Measurements from ENCODE around the gene RENBP.
A peak's percentile ranks its signal among the peaks of the same experiment; 100 is the strongest.

The RENBP gene

DNA sequence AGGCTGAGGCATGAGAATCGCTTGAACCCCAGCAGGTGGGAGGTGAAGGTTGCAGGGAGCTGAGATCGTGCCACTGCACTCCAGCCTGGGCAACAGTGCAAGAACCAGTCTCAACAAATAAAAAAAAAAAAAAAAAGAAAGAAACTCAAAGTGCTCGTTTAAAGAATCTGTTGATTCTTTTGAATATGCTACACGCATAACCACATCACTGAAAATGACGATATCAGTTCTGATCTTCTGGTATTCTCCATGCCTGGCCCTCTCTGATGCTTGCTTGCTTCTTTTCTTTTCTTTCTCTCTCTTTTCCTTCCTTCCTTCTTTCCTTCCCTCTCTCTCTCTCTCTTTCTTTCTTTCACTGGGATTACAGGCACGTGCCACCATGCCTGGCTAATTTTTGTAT is 32.6 kb downstream of the RENBP start:
- DNase-seq = no peak

DNA sequence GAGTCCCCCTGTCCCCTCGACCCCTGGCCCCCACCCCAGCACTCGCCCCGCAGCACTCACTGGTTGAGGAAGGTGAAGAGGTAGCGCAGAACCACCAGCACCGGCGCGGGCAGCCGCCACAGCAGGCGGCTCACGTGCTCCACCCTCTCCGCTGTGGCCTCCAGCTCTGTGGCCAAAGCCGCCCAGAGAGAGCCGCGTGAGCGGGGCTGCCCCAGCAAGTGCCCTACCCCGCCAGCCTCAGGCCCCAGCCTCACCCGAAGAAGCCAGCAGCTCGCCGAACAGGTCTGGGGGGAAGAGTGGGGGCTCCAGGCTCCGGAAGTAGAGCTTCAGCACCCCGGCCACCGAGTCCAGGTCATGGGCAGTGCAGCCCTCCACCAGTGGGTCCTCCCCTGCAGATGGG is 34.0 kb downstream of the RENBP start:
- DNase-seq = no peak

DNA sequence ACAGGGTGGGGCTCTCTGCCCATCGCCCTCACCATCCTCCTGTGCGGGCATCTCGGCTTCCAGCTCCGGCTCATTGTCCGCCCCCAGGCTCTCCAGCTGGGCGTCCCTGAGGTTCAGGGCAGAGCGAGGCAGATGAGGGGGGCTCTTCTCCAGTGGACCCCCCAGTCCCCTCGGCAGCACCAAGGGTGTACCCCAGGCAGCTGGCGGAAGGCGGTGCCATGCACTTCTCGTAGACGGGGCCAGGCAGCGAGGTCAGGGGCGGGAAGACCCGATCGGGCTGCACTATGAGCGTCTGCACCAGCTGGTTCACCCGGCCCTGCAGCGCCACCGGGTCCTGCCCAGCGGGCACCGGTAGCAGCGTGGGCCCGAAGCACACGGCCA is 34.5 kb downstream of the RENBP start:
- DNase-seq = no peak

DNA sequence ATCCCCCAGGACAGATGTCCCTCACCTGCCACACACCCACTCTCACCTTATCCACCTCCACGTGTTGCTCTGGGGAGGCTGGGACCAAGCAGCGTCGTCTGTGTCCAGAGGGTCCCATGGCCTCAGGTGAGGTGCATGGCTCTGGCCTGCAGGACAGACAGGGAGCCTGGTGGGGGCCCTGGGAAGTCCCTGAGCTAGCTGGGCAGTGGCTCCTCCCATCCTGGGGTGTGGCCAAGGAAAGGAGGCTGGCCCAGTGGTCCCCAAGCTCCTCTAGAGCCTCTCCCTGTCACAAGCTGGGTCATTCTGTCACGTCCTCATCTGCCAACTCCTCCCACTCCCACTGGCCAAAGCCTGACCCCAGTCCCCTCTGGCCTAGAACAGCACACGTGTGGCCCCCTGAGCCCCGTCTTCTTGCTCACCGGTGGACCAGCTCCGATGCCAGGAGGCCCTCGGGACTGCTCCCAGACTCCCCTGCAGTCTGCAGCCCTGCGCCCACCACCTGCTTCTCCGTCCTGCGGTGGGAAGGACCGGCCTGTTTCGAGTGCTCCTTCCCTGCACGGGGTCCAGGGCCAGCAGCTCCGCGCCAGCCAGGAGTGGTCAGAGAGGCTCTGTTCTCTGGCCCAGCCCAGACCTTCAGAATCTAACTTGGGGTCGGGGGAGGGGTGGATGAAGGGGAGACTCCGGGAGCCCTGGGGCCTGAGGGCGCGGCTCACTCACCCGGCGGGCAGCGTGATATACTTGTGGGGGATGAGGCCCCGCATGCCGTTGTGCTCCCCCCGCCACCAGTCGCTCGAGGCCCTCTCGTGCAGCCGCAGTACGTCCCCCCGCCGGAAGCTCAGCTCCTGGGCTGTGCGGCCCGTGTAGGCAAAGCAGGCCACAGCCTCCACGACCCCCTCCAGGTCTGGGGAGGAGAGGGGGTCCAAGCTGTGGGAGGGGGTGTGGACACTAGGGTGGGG is 35.1 kb downstream of the RENBP start:
- DNase-seq = no peak

DNA sequence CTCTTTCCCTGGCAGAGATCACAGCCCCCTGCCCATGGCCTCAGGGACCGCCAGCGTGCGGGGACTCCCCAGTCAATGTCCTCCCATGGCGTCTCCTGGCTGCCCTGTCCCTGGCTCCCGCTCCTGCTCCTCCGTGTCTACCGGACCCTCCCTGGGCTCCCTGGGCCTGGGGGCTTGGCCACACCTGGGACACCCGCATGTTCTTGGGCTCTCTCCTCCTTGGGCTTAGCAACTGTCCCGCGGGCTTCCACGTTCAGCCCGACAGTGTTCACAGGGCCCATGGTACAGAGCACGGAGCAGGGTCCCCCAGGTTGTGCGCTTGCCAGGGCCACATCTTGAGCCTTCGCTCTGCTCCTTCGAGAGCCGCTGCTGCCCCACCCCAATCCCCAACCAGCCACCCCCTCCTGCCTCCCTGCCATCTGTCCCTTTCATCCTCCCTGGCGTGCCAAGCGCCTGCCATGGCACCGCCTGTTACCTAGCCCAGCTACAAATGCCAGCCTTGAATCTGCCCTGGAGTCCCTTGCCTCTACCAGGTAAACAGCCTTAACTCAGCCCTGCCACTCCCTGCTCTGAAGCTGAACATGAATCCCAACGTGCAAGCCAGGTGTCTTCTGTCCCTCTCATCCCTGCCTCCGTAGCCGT is 36.1 kb downstream of the RENBP start:
- DNase-seq = no peak

DNA sequence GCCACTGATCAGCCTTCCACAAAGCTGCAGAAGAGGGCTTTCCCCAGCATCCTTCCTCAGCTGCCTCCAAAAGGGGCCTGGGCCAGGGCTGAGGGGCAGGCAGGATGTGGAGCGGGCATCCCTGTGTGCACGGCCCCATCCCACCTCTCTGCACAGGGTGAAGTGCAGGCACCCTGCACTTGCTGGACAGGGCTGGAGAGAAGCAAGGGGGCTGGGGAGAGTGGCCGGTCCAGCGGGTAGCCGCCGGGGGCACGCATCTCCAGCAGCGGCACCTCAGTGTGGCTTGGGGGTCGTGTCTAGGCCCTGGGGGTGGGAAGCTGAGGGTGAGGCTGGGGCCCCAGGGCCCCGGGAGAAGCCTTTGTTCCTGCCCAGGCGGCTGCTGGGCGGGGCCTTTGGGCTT is 37.0 kb downstream of the RENBP start:
- DNase-seq = no peak

DNA sequence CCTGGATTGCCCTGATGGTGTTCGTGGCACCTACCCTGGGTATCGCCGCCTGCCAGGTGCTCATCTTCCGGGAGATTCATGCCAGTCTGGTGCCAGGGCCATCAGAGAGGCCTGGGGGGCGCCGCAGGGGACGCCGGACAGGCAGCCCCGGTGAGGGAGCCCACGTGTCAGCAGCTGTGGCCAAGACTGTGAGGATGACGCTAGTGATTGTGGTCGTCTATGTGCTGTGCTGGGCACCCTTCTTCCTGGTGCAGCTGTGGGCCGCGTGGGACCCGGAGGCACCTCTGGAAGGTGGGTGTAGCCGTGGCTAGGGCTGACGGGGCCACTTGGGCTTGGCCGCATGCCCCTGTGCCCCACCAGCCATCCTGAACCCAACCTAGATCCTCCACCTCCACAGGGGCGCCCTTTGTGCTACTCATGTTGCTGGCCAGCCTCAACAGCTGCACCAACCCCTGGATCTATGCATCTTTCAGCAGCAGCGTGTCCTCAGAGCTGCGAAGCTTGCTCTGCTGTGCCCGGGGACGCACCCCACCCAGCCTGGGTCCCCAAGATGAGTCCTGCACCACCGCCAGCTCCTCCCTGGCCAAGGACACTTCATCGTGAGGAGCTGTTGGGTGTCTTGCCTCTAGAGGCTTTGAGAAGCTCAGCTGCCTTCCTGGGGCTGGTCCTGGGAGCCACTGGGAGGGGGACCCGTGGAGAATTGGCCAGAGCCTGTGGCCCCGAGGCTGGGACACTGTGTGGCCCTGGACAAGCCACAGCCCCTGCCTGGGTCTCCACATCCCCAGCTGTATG is 38.1 kb downstream of the RENBP start:
- no peak for DNase-seq

DNA sequence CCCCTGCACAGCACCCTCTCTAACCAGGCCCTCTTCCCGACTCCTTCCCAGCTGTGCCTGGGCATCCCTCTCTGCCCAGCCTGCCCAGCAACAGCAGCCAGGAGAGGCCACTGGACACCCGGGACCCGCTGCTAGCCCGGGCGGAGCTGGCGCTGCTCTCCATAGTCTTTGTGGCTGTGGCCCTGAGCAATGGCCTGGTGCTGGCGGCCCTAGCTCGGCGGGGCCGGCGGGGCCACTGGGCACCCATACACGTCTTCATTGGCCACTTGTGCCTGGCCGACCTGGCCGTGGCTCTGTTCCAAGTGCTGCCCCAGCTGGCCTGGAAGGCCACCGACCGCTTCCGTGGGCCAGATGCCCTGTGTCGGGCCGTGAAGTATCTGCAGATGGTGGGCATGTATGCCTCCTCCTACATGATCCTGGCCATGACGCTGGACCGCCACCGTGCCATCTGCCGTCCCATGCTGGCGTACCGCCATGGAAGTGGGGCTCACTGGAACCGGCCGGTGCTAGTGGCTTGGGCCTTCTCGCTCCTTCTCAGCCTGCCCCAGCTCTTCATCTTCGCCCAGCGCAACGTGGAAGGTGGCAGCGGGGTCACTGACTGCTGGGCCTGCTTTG is 38.9 kb downstream of the RENBP start:
- DNase-seq = no peak

DNA sequence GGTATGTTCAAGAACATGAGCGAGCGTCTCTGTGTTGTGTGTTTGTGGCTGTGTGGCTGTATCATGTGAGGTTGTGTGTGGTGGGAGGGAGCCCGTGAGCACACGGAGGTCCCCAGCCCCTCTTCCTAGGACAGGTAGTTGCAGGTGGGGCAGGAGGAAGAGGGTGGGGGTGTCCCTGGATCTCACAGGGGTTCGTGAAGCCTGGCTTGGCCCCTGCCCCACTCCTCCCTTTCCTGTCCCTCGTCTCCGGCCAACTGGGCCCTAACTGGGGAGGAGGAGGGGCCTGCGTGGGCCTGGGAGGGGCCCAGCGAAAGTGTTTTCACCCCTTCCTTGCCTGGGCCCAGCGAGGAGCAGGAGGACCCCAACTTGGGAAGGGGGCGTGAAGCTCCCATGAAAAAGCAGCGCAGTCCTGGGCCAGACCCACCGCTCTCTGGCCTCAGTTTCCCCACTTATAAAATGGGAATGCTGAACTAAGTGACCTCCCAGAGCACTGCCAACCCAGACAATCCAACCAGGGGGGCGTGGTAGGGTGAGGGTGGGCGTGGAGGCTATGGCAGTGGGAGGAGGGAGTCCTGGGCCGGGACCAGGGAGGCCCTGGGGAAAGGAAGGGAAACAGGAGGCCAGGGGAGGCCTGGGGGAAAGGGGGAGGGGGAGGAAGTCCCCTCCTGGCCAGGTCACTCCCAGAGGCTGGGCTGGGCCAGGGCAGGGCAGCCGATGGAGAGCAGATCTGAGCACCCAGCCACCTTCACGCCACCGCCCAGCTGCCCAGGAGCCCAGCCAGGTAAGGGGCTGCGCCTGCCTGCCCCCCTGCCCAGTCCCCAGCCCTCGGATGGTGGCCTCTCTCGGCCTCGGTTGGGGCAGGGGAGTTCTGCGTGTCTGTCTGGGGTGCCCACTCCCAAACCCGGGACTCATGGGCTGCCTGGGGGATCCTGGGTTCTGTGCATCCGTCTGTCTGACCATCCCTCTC is 40.2 kb downstream of the RENBP start, which contains the start of gene AVPR2:
AVPR2 (plus strand) TSS at position 683 of the 967 bp plus-strand sequence. CDS start 473 bp downstream, outside the sequence.
- DNase-seq = no peak

DNA sequence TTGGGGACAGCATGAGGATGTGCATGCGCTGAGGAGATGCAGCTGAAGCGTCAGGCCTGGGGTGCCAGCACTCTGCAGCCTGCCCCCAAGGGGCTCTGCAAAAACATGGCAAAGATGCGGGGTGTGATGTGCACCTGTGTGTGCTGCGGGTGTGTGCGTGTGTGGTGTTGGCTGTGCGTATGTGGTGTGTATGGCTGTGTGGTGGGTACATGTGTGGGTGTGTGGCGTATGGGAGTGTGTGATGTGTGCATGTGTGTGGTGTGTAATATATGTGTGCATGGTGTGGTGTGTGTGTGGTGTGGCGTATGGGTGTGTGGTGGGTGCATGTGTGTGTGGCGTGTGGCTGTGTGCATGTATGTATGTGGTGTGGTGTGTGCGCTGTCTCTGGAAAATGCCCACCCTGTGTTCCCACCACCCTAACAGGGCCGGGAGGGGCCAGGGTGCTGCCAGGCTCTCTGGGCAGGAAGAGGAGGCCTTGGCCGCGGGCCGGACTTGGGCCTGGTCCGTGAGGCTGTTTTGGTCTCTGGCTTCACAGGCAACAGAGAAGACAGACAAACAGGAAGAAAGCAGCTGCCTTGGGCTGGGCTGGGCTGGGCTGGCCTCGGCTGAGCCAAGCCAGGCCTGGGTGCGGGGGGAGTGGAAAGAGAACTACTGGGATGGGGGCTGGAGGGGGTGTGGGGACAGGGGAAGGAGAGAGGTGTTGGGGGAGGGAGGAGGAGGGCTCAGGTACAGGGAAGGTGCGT is 41.0 kb downstream of the RENBP start:
- DNase-seq = peak; percentile 20

DNA sequence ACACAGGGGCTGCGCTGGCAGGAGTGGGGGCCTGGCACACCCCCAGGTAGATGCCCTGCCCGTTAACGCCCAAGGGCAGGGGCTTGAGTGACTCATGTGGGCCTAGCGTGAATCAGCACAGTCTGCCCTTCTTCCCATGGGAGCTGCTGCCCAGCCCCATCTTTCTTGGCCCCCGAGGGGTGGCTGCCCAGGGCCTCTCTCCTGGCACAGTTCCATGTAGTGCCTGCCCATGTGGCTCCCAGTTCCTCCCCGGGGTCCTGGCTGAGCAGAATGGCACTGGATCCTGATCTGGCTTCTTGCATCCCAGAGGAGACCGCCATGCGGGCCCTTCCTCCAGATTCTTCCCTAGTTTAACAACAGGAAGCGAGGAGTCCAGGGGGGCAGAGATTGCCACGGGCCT is 42.1 kb downstream of the RENBP start:
- no peak for DNase-seq

DNA sequence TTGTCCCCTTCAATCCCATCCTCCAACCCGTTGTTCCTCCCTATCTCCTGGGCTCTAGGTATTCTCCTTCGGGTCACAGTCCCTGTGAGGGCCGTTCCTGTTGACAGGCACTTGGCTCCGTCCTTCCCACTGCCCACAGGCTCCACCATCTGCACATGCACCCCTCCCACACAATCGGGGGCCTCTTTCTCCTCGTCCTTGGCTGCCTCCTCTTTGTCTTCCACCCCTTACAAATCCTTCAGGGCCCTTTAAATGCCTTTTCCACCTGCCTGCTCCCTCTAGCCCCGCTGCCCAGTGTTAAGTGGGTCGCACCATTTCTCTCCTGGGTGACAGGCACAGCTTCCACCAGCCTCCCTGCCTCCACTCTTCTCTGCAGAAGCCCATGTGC is 42.7 kb downstream of the RENBP start:
- no peak for DNase-seq

DNA sequence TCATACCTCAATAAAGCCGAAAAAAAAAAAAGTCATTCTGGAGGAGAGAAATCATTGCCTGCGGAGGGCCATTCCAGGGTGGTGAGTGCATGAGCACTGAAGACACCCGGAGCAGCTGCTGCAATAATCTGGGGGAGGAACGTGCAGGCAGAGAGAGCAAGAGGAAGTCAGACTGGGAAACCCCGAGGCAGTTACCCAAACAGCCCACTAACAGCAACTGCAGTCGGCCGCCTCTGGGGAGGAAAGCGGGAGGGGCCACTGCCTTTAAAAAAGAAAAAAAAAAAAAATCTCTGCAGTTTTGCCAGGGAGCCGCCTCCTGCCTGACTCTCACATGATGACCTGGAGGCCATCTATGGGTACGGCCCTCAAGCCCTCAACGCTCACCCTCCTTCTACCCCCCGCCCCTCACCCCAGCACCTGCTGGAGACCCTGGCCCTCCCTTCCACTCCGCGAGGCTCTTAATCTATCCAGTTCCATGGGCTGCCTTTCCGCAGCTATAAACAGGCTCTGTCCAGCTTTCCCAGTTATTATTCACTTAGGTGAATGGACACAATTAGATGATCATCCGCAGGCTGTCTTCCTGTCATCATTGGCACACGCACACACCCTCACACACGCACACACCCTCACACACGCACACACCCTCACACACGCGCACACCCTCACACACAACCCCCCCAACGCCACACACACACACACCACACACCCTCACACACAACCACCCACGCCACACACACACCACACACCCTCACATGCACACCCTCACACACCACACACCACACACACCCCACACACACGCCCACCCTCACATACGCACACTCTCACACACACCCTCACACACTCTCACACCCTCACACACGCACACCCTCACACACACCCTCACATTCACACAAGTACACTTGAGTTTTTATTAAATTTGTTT is 43.4 kb downstream of the RENBP start:
- DNase-seq = peak; percentile 87

DNA sequence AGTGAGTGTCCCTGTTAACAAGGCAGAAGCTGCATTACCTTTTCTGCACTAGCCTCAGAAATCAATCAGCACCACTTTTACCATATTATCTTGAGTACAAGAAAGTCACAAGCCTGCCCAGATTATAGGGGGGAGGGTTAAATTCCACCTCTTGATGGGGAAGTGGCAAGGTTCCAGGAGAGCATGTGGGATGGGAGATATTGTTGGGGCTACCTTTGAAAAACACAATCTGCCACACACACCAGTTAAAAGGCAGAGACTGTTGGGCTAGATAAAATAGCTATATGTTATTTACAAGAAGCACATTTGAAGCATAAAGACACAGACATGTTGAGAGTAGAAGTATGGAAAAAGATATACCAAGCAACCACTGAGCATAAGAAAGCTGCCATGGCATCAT is 46.5 kb downstream of the RENBP start:
- no peak for DNase-seq

DNA sequence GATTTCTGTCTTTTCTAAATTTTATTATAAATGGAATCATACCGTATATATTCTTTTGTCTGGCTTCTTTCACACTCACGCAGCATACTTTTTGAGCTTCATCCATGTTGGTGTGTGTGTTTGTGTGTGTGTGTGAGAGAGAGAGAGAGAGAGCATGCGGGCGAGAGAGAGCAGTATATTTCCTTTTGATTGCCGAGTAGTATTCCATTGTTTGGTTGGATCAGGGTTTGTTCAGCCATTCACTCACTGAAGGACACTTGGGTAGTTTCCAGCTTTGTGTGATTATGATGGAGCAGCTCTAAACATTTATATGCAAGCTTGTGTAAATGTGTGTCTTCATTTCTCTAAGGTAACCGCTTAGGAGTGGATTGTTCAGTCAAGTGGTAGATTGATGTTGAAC is 55.3 kb downstream of the RENBP start:
- DNase-seq = no peak

DNA sequence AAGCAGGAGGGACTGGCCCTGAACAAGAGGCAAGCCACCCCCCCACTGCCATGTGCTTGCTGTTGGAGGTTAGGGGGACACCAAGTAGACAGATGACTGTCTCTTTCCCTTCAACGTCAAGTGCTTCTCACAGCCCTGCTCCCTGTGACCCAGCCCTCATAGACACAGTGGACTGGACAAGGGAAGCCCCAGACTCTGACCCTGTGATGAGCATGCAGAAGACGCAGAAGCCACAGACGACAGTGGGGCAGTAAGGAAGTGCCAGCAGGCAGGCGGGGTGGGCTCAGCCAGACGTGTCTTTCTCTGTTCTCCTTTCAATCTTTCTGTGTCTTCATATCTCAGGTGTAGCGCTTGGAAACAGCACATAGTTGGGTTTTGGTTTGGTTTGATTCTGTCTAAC is 56.1 kb downstream of the RENBP start:
- DNase-seq = no peak

DNA sequence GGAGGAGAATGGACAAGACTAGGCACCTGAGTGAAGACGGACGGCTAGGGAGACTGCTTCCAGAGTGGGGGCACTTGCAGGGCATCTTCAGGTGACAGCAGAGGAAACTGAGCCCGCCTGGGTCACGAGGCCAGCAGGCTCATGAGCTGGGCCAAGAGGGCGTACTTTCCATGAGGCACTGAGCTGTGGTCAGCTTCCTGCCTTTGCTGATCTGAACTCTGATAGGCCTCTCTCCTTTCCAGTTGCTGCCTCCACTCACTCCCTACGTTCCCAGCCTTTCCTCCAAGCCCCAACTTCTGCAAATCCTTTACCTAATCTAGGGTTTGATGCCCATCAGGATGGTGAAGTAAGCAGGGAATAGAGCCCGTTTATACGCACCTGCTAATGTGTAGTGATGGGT is 57.1 kb downstream of the RENBP start:
- no peak for DNase-seq

DNA sequence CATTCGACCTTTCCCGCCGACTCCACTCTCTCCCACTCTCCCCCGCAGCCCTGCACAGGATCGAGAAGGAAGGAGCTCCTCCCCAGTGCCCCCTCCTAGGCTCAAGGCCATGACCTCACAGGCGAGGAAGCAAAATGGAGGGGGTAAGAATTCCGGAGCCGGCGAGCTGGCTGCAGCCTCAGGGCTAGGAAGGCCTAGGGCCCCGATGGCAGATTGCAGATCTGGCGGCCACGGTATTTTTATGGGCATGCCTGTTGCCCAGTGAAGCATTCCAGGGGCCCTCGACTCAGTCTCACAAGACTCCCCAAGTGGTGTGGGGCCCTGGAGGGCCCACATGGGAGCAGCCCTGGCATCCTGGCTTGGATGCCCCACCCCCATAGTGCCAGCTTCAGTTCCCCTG is 57.5 kb downstream of the RENBP start:
- DNase-seq = no peak

DNA sequence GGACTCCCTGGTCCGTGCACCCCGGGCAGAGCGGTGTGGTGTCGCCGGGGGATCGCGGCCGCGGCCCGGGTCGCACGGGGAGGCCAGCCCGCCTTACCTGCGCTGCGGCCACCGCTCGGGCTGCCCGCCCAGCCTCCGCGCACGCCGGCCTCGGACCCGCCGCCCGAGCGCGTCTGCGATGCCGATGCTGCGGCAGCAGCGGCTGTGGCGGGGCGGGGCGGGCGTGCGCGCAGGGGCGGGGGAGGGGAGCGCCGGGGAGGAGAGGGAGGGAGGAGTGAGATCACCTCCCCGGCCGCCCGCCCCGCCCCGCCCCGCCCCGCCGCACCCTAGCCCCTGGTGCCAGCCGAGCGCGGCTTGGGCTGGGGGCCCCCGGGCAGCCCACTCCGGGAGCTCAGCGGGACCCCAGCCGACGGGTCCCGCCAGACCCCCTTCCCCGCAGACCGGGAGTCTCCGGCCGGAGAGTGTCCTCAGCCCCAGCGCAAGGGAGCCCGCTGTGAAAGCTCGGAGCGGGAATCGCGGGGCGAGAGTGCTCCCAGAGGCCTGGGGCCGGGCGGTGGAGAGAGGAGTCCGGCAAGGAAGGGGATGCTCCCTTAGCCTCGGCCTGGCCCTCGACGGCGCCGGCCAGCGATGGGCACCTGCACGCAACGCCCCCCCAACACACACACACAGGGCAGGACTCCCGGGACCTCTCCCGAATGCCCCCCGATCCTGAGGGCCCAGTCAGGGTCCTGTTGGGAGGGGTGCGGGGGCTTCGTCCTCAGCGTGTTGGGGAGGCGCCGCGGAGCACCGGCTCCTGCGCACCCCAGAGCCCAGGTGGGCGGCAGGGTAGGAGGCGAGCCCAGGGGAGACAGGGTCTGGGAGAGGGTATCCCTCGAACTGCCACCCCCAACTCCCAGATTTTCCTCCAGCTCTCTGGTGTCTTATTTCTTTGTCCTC is 58.2 kb downstream of the RENBP start, which contains the start of gene L1CAM:
L1CAM (minus strand) TSS at position 206 of the 936 bp plus-strand sequence. CDS start 10,337 bp downstream, outside the sequence.
- DNase-seq = peak; percentile 23

Data from suppressor macrophage treated with lipopolysaccharide for 4 hours (primary cell).